Astrocyte of the cerebellum (primary cell): ENCODE results near the gene PDXK.

ENCODE experiments used
- DNase-seq: peaks from one replicate; pipeline ENCODE4 v3.0.0-alpha.2; 2011; ENCODE audit warnings: low read depth
- H3K4me3 ChIP-seq: 2 replicates; pipeline ENCODE4 v1.5.1; 2011; ENCODE audit warnings: mild to moderate bottlenecking, low read depth, low read length, moderate library complexity
- CTCF ChIP-seq: IDR thresholded peaks from 2 replicates; pipeline ENCODE4 v1.5.1; 2012; ENCODE audit warnings: low read length, low read depth, moderate library complexity, mild to moderate bottlenecking; ENCODE audit errors: missing control alignments
- in situ Hi-C: cut with HindIII; loops from 2 replicates; pipeline ENCODE4 v1.10.0; 2017; ENCODE audit warnings: low sequenced_read_pairs

PDXK gene

DNA sequence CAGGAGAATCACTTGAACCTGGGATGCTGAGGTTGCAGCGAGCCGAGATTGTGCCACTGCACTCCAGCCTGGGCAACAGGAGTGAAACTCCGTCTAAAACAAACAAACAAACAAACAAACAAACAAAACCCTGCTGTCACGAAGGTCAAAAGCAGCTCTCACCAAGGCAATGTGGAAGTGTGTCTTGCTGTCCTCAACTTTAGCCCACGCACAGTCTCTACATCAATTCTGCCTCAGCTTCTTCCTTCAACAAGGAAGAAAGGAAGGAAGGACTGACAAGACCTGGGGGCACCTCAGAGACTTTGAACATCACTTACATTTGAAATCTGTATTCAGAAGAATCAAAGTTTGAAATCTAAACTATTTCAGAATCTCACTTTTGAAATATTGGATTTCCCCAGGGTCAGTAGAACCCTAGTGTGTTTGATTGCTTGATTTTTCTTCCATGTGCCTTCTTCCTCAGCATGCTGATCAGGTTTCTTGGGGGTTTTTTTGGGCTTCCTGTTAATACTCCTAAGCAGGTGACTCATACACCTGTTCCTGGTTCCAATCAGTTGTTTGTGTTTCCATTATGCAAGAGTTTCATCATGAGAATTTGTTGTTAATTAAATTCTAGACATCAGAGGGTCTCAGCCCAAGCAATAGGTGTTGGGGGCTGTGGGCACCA, 63.6 kb downstream of the PDXK start:
- DNase-seq, result no peak
- no peak overlapping the region for H3K4me3 ChIP-seq
- no peak for TF ChIP-seq CTCF
- in situ Hi-C loops, result no loop called here

GRCh38 chr21:43783098-43783700, 64.3 kb downstream of the PDXK start:
- in situ Hi-C loops, result no loop called here
- H3K4me3 ChIP-seq, result no peak overlapping the region
- DNase-seq, result no peak
- no peak for TF ChIP-seq CTCF

DNA sequence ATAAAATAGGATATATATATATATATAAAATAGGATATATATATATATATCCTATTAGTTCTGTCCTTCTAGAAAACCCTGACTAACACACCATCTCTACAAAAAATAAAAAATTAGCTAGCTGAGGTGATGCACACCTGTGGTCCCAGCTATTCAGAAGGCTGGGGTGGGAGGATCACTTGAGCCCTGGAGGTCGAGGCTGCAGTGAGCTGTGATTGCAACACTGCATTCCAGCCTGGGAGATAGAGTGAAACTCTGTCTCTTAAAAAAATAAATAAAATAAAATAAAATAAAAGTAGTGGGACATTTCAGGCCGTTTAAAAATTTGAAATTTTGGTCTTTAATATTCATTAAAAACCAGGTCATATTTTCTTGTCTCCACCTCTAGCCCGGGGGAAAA, 66.2 kb downstream of the PDXK start:
- TF ChIP-seq CTCF, result no peak
- DNase-seq, result no peak
- in situ Hi-C loops, result no loop called here
- no peak overlapping the region for H3K4me3 ChIP-seq

- in situ Hi-C loops, result no loop called here
- TF ChIP-seq CTCF, result no peak
- no peak overlapping the region for H3K4me3 ChIP-seq
- no peak for DNase-seq
These were observed 67.4 kb downstream of the PDXK start for GRCh38 chr21:43786300-43786806.

GRCh38 chr21:43786807-43787440, 68.0 kb downstream of the PDXK start:
- in situ Hi-C loops, result no loop called here
- TF ChIP-seq CTCF, result no peak
- no peak for DNase-seq
- H3K4me3 ChIP-seq, result no peak overlapping the region

DNA sequence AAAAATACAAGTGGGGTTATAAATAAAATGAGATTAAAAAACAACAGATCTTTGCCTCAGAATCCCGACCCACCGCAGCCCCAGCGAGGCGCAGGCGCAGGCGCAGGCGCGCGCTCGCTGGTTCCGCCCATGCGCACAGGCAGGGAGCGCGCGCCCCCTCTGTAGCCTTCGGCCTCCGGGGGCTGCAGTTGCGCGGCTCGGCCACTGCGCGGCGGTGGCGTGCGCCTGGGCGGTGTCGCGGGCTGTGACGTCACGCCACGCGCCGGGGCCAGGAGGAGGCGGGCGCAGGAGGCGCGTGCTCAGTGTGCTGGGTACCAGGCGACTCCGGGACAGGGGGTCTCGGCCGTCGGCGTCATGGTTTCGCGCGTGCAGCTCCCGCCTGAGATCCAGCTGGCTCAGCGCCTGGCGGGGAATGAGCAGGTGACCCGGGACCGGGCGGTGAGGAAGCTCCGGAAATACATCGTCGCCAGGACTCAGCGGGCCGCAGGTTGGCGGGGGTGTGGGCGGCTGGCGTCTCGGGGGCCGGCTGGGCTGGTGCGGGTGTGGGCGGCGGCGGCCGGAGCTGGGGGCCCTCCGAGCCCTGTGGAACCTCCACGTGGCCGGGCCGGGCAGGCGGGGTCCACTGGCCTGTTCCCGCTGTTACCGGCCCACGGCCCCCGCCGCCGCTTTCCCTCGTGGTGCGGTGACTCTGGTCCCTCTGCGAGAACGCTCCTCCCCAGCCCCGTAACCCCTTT, 70.5 kb downstream of the PDXK start, which contains the start of gene RRP1:
Gene RRP1, plus strand, starts transcription at position 302 of the 734 bp plus-strand sequence. Its CDS starts 53 bp downstream, at position 355.
- peak; percentile 61 for DNase-seq
- H3K4me3 ChIP-seq, result peak within 1 kb of the TSS; percentile 86
- in situ Hi-C loops, result no loop called here
- TF ChIP-seq CTCF, result peak; percentile 85
